Stimulated activated naive B cell treated with anti-CD40 and anti-IgM and Interleukin-4, amounts not matched to agents 10 μg/mL and 1 μg/mL and 100 μg/mL, for 72 hours (primary cell): ENCODE results near the gene TCHHL1.

Source experiments
- ATAC-seq, 2 donors: fragments of 150-1000 bp; cut with Tn5 transposase; replicated peaks; 2 replicates each; pipeline ENCODE4 v1.10.0; 2021; ENCODE audit warnings: moderate library complexity in 1 of 2
- DNase-seq: peaks from one replicate; pipeline ENCODE4 v3.0.0; 2021
- H3K27ac Mint-ChIP-seq: one replicate; pipeline ENCODE4 v1.8.0; 2022; ENCODE audit warnings: mild to moderate bottlenecking, mixed read lengths
- H3K27me3 Mint-ChIP-seq, 2 donors: one replicate each; pipeline ENCODE4 v1.8.0; 2022; ENCODE audit warnings: mixed read lengths in 2 of 2
- H3K36me3 Mint-ChIP-seq, 2 donors: one replicate each; pipeline ENCODE4 v1.8.0; 2022; ENCODE audit warnings: mixed read lengths in 2 of 2, mild to moderate bottlenecking in 1 of 2
- H3K4me1 Mint-ChIP-seq, 2 donors: one replicate each; pipeline ENCODE4 v1.8.0; 2022; ENCODE audit warnings: mixed read lengths in 2 of 2, mild to moderate bottlenecking in 1 of 2
- H3K4me3 Mint-ChIP-seq, 2 donors: one replicate each; pipeline ENCODE4 v1.8.0; 2022; ENCODE audit warnings: mild to moderate bottlenecking in 2 of 2, mixed read lengths in 2 of 2, moderate library complexity in 1 of 2
- H3K9me3 Mint-ChIP-seq, 2 donors: one replicate each; pipeline ENCODE4 v1.8.0; 2022; ENCODE audit warnings: mixed read lengths in 2 of 2, mild to moderate bottlenecking in 1 of 2

TCHHL1 gene

DNA sequence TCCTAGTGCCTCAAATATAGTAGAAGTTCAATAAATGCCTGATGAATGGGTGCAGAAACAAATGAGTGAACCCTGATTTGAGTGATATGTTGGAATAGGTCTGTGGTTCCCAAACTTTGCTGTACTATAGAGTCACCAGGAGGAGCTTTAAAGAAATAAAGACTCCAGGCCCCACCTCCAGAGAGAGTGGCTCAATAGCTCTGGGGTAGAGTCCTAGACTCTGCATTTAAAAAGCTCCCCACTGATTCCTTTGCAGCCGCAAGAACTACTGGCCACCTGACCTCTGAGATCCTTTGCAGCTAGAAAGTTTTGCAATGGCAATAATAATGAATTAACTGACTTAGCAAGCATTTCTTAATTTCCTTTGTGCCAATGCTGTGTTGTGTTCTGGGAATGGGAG is 20.9 kb downstream of the TCHHL1 start:
- H3K27ac Mint-ChIP-seq, result no peak overlapping the region
- H3K4me1 Mint-ChIP-seq, result no peaks in the 10 kb centered on the region

DNA sequence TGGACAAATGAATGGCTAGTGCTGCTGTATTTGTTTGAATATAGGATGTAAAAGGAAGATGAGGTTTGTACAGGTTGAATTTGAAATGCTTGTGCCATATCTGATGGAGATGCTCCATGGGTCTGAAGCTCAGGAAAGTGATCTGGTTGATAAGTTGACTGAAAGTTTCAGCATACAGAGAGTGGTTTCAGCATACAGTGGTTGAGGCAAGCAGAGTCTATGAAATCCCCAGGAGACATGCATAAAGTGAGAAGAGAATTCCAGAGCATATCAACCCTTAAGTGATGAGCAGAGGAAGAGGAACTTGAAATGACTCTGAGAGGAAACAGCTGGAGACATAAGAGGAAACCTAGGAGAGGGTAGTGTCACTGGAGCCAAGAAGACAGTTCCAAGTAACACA is 21.7 kb downstream of the TCHHL1 start:
- no peak for DNase-seq
- peaks cover 30 to 45% of the 10 kb centered on the region in 2 donors for H3K27me3 Mint-ChIP-seq
- ATAC-seq, result no peak
- H3K4me1 Mint-ChIP-seq, result no peaks in the 10 kb centered on the region
- H3K9me3 Mint-ChIP-seq, result no peaks in the 10 kb centered on the region
- H3K36me3 Mint-ChIP-seq, result no peaks in the 10 kb centered on the region
- no peak overlapping the region for H3K27ac Mint-ChIP-seq
- H3K4me3 Mint-ChIP-seq, result no peak overlapping the region

More for the DNA sequence above, 20.9 kb downstream of the TCHHL1 start:
- Mint-ChIP-seq H3K36me3 (no peaks in the 10 kb centered on the region), H3K4me3 (no peak overlapping the region), H3K27me3 (peaks cover 35 to 53% of the 10 kb centered on the region in 2 donors), H3K9me3 (no peaks in the 10 kb centered on the region)
- ATAC-seq (no peak), DNase-seq (no peak)

DNA sequence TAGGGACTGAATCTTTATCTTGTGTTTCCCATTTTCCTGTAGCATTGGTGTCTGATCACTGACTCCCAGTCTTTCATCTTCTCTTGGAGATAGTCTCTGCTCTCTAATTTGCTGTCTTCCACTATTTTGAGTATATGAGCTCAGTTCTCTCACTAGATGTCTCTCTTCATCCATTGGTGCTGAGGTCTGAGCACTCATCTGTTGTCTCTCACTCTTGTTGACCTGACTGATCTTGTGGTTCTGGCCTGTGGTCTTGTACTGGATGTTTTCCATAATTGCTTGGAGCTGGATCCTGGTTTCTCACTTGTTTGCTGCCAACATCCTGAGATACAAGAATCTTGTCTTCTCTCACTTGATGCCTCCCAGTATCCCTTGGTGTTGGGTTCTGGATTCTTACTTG is 26.9 kb downstream of the TCHHL1 start:
- Mint-ChIP-seq H3K4me3 (no peak overlapping the region), H3K4me1 (no peaks in the 10 kb centered on the region), H3K9me3 (no peaks in the 10 kb centered on the region), H3K36me3 (no peaks in the 10 kb centered on the region), H3K27ac (no peak overlapping the region), H3K27me3 (peaks cover 19 to 23% of the 10 kb centered on the region in 2 donors)
- no peak for DNase-seq
- ATAC-seq, result no peak

DNA sequence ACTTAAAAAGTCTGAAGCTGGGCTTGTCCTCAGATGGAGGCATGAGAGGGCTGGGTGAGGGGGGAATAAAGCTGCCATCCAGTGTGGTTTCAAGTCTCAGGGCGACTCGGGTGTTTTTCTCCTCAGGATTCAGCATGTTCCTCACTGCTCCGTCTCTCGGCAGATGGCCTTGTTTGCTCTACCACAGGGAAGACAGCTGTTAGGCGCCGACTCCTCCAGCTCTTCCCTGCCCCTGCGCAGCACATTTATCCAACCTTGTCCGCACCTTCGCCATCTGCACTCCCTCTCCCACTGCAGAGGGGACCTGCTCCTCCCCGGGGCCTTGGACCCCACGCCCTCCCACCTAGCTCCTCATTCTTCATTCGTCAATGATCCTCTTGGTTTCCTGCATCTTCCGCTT is 35.5 kb downstream of the TCHHL1 start:
- no peak for ATAC-seq
- H3K4me1 Mint-ChIP-seq, result peaks cover 4 to 8% of the 10 kb centered on the region in 2 donors
- no peaks in the 10 kb centered on the region for H3K36me3 Mint-ChIP-seq
- no peak for DNase-seq
- peaks cover 9% of the 10 kb centered on the region in 2 donors for H3K27me3 Mint-ChIP-seq
- H3K9me3 Mint-ChIP-seq, result no peaks in the 10 kb centered on the region
- H3K27ac Mint-ChIP-seq, result no peak overlapping the region
- no peak overlapping the region for H3K4me3 Mint-ChIP-seq

DNA sequence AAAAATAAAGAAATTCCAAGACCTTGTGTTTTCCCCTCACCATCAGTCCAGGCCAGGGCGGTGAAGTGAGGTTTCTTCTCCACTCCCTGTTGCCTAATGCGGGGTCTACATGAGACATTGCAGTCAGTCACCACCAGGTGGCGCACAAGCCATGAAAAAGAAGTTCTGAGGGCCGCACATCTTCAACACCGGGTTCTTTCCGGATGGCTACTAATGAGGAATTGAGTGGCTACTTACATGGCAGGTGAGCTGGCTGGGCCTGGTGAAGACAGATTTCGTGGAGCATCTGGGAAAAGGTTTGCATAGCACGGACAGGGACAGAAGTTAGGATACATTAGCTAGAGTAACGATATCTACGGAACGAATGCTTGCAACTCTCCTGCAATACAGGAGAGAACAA is 36.3 kb downstream of the TCHHL1 start:
- H3K36me3 Mint-ChIP-seq, result no peaks in the 10 kb centered on the region
- no peaks in the 10 kb centered on the region for H3K9me3 Mint-ChIP-seq
- H3K27ac Mint-ChIP-seq, result no peak overlapping the region
- DNase-seq (peak; percentile 64), ATAC-seq (no peak)
- H3K4me3 Mint-ChIP-seq, result no peak overlapping the region
- peaks cover 9% of the 10 kb centered on the region in 2 donors for H3K27me3 Mint-ChIP-seq
- peaks cover 12 to 15% of the 10 kb centered on the region in 2 donors for H3K4me1 Mint-ChIP-seq

DNA sequence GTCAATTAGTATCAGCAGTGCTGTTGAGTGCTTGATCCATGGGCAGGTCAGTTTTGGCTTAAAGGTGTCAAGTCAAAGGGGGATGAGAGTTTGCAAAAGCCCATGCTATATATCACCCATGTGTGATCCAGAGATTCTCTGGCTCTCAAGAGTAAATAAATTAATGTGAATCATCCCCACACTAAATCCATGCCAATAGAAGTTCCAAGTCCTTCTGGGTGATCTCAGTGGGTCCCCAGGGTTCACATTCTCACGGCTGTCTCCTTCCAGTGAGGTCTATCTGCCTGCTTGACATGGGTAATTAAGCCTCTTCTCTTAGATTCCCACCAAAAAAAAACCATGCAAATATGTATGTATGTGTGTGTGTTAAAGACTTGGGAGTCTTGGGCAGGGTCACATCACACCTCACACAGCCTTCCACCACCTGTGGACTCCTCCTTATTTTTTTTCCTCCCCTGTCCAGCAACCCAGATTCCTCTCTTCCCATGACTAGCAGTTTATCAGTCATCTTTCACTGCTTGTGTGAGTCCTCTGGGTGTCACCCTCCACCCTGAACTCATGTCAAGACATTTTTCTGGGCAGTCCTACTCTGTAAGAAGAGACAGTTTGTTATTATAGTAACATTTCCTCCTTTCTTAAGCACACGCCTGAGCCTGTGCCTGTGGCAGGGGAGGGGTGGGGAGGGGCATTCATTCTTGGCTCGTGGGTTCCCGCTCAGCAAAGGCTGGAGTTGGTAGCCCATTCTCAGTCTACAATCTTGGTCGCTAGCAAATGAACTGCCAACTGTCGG is 37.8 kb downstream of the TCHHL1 start:
- Mint-ChIP-seq H3K27ac (peak overlapping the region; percentile 38), H3K9me3 (no peaks in the 10 kb centered on the region), H3K36me3 (no peaks in the 10 kb centered on the region), H3K4me1 (peaks cover 12 to 18% of the 10 kb centered on the region in 2 donors), H3K4me3 (no peak overlapping the region), H3K27me3 (peaks cover 9% of the 10 kb centered on the region in 2 donors)
- ATAC-seq (no peak), DNase-seq (no peak)

DNA sequence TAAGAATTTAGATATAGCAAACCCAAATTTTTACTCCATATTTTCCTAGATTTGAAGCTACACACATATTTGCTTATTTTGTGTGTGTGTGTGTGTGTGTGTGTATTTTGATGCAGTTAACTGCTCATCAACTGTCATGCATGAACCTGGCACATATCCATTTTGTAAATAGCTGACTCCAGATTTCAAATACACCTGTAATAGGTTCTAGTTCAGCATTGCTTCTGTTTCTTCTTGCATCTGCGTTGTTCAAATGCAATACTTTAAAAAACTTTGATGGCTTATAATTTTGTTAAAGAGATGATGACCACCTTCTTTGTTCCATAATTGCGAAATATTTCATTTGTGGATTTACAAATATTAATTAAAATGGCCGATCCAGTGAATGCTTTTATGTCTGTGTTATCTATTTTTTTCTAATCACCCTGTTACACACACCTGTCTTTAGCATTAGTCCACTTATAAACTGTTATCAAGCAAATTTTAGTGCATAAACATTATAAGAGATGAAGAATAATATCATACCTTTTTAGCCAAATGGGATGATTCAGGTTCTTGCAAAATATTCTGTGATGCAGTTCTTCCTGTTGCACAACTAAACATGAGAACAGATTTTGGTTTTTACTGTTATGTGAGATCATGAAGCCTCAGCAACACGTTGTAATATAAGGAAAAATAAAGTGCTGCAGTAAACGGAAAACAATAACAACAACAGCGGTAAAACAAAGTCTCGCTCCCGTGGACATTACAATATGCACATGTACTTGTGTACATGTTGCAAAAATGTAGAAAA is 39.4 kb downstream of the TCHHL1 start:
- ATAC-seq (no peak), DNase-seq (no peak)
- Mint-ChIP-seq H3K27ac (no peak overlapping the region), H3K36me3 (no peaks in the 10 kb centered on the region), H3K9me3 (no peaks in the 10 kb centered on the region), H3K4me3 (no peak overlapping the region), H3K27me3 (peaks cover 14 to 15% of the 10 kb centered on the region in 2 donors), H3K4me1 (peaks cover 12 to 18% of the 10 kb centered on the region in 2 donors)

DNA sequence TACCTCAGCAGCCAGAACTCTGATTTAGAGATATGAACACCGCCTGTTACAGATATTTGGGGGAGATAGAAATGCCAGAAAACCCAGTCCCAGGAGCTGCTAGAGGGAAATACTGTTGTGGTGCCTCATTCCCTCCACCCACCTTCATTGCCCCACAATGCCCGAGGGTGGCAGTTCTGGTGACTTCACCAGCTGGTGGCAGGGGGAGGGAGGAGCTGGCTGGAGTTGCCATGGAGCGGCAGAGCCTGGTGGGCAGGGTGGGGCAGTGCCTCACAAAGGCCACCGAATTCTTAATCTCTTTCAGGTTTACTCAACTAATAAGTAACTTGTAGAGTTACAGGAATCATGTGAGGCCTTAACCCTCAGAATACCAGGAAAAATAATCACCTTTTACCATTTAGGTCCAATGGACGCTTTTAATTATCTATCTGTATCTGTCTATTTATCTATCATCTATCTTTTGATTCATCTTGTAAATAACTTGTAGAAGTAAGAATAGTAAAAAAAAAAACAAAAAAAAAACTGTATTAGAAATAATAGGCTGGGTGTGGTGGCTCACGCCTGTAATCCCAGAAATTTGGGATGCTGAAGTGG is 40.4 kb downstream of the TCHHL1 start:
- DNase-seq (peak; percentile 57), ATAC-seq (peak; percentile 51 to 53)
- peak overlapping the region; percentile 74 to 88 for H3K4me3 Mint-ChIP-seq
- H3K36me3 Mint-ChIP-seq, result no peaks in the 10 kb centered on the region
- peaks cover 9 to 11% of the 10 kb centered on the region in 2 donors for H3K27me3 Mint-ChIP-seq
- peaks cover 12 to 18% of the 10 kb centered on the region in 2 donors for H3K4me1 Mint-ChIP-seq
- H3K9me3 Mint-ChIP-seq, result no peaks in the 10 kb centered on the region
- peak overlapping the region; percentile 99 for H3K27ac Mint-ChIP-seq

DNA sequence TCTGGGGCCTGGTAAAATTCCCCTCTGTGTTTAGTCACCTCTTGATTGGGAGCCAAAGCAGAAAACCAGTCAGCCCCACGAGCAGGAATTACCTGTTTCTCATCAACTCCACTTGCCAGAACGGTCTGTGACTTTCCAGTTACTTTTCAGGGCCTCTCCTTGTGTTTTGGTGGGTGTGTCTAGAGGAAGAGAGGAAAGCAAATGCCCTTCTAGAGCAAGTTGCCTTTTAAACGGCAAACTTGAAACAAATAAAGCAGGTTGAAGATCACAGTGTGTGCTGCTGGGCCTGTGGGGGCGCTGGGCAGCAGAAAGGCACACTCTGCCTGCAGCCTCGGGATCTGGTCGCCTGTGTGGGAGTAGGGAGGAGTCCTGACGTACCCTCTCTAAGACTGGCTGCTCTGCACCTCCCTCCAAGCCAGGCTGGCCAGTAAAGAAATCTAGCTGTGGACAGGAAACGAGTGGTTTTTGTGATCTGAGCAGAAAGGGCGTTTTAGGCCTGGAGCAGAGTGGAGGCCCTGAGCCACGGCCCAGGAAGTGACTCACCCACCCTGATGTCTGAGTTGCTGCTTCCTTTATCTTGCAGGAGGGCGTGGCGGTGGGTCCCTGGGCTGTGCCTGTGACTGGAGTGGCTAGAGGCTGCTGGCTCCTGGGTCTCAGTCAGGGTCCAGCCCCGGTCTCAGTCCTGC is 41.0 kb downstream of the TCHHL1 start:
- H3K4me1 Mint-ChIP-seq, result peaks cover 12 to 18% of the 10 kb centered on the region in 2 donors
- peak overlapping the region; percentile 74 to 88 for H3K4me3 Mint-ChIP-seq
- no peaks in the 10 kb centered on the region for H3K9me3 Mint-ChIP-seq
- peak overlapping the region; percentile 99 for H3K27ac Mint-ChIP-seq
- DNase-seq (peak; percentile 92), ATAC-seq (peak; percentile 93 to 94)
- no peaks in the 10 kb centered on the region for H3K36me3 Mint-ChIP-seq
- peaks cover 6 to 9% of the 10 kb centered on the region in 2 donors for H3K27me3 Mint-ChIP-seq

DNA sequence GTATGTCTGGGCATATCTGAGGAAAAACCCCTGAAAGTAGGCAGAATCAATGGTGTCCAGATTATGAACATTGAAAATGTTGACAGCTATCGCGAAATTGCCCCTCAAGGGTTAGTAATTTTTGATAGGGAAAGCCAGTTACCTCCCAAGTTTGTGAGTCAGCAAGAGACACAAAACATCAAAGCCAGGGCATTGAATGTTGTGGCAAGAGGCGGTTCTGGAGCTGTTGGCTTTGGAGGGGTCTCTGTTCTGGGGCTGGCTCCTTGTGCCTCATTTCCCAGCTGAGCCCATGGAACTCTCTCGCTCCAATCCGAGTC is 41.5 kb downstream of the TCHHL1 start:
- Mint-ChIP-seq H3K9me3 (no peaks in the 10 kb centered on the region), H3K4me1 (peaks cover 10 to 13% of the 10 kb centered on the region in 2 donors), H3K4me3 (peak overlapping the region; percentile 74 to 88), H3K27ac (peak overlapping the region; percentile 99), H3K36me3 (no peaks in the 10 kb centered on the region), H3K27me3 (peaks cover 5 to 6% of the 10 kb centered on the region in 2 donors)
- DNase-seq, result no peak
- no peak for ATAC-seq

DNA sequence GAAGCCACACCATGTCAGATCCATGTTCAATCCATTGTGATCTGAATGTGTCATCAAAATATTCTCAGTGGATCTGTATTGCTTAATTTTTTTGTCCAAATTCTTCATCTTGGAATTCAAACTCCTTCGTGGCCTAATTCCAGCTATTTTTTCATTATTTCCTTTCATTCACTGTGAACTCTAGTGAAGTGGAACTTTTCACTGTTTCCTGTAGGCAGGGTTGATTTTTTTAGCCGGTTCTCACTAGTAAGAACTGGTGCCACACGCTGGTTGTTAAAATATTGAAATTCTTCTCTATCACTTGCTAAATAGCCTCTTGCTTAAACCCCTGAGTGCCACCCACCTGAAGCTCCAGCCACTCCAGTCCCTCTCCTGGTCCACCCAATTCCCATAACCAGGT is 44.5 kb downstream of the TCHHL1 start:
- Mint-ChIP-seq H3K4me3 (no peak overlapping the region), H3K27me3 (peaks cover 5 to 6% of the 10 kb centered on the region in 2 donors), H3K9me3 (no peaks in the 10 kb centered on the region), H3K36me3 (no peaks in the 10 kb centered on the region), H3K27ac (no peak overlapping the region), H3K4me1 (peaks cover 10 to 13% of the 10 kb centered on the region in 2 donors)
- DNase-seq, result no peak
- no peak for ATAC-seq

DNA sequence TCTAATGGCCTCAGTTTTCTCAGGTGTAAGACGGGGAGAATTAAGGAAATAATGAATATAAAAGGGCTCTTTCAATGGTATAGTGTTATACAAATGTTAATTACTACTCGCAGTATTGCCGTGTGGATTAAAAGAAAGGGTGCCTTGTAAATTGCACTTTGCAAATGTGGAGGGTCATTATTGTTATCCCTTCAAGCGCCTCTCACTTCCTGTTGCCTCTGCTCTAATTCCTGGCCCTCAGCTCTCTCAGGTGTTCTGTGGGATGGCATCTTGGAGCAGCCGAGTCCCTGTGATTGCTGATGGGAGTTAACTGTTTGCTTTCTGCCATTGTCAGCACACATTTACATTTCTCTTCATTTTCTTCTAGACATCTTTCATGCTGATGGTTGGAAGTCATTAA is 45.0 kb downstream of the TCHHL1 start:
- Mint-ChIP-seq H3K36me3 (no peaks in the 10 kb centered on the region), H3K27ac (no peak overlapping the region), H3K4me3 (no peak overlapping the region), H3K9me3 (no peaks in the 10 kb centered on the region), H3K4me1 (peaks cover 10 to 13% of the 10 kb centered on the region in 2 donors), H3K27me3 (peaks cover 5 to 6% of the 10 kb centered on the region in 2 donors)
- ATAC-seq, result no peak
- no peak for DNase-seq

DNA sequence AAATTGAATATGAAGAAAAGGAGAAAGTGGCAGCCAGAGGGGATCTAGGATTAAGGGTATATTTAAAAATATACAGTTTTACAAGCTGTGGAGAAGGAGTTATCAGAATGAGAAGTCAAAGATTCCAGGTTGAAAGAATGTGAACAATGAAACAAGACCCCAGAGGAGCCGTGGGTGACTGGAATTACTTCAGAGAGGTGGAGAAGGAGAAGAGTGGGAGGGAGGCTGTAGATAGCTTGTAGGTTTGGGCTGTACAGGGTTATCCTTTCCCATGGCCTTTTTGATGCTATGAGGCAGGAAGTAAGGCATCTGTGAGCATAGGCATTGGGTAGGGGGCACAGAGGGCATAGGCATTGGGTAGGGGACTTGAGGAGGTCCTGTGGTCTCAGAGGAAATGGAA is 46.8 kb downstream of the TCHHL1 start:
- no peak for DNase-seq

DNA sequence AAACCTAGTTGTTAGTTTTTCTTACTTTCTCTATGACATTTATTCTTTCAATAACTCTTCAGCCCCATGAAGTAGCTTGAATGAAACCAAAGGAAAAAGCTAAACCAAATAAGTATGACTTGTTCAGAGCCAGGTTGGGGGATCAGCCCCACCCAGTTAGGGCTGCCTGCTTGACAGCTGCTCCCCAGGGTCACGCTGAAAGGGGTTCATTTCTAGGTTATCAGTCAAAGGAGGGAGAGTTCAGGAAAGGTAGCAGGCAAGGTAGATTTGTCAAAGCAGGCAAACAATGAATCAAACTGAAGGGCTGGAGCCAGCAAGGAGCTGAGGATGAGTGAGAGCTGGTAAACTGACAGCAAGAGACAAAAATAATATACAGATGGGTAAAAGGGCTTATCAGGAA is 49.0 kb downstream of the TCHHL1 start:
- no peak for DNase-seq
- Mint-ChIP-seq H3K4me1 (peaks cover 11 to 29% of the 10 kb centered on the region in 2 donors), H3K36me3 (peaks cover 0 to 2% of the 10 kb centered on the region in 2 donors), H3K9me3 (no peaks in the 10 kb centered on the region), H3K4me3 (no peak overlapping the region), H3K27me3 (peaks cover 2 to 4% of the 10 kb centered on the region in 2 donors), H3K27ac (no peak overlapping the region)
- no peak for ATAC-seq

More for the DNA sequence above, 46.8 kb downstream of the TCHHL1 start:
- H3K36me3 Mint-ChIP-seq, result no peaks in the 10 kb centered on the region
- peaks cover 5 to 8% of the 10 kb centered on the region in 2 donors for H3K4me1 Mint-ChIP-seq
- no peak overlapping the region for H3K27ac Mint-ChIP-seq
- no peak for ATAC-seq
- no peak overlapping the region for H3K4me3 Mint-ChIP-seq
- H3K27me3 Mint-ChIP-seq, result peaks cover 5 to 6% of the 10 kb centered on the region in 2 donors
- H3K9me3 Mint-ChIP-seq, result no peaks in the 10 kb centered on the region
